ENCODE measurements around the gene CLCNKA.

GRCh38 chr1:16028237-16029002 is 6.6 kb downstream of the CLCNKA start:
- TF ChIP-seq, protein P1, sequence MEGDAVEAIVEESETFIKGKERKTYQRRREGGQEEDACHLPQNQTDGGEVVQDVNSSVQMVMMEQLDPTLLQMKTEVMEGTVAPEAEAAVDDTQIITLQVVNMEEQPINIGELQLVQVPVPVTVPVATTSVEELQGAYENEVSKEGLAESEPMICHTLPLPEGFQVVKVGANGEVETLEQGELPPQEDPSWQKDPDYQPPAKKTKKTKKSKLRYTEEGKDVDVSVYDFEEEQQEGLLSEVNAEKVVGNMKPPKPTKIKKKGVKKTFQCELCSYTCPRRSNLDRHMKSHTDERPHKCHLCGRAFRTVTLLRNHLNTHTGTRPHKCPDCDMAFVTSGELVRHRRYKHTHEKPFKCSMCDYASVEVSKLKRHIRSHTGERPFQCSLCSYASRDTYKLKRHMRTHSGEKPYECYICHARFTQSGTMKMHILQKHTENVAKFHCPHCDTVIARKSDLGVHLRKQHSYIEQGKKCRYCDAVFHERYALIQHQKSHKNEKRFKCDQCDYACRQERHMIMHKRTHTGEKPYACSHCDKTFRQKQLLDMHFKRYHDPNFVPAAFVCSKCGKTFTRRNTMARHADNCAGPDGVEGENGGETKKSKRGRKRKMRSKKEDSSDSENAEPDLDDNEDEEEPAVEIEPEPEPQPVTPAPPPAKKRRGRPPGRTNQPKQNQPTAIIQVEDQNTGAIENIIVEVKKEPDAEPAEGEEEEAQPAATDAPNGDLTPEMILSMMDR (IDR thresholded peaks at IDR 0.05): no peak
- no peak for TF ChIP-seq EZH2phosphoT487 (IDR thresholded peaks at IDR 0.05; ENCODE audit: borderline replicate concordance, low read depth)
- no peak for TF ChIP-seq YY1 (IDR thresholded peaks at IDR 0.05; ENCODE audit: low read depth)
- TF ChIP-seq POLR2AphosphoS5 (IDR thresholded peaks at IDR 0.05; ENCODE audit: low read depth, low read length): no peak
- no peak for TF ChIP-seq EP300 (IDR thresholded peaks at IDR 0.05; ENCODE audit: borderline replicate concordance in 1 of 2, low read depth in 1 of 2, low read length in 1 of 2)
- TF ChIP-seq TAF1 (IDR thresholded peaks at IDR 0.05; ENCODE audit: borderline replicate concordance, low read depth, low read length): no peak
- no peak for TF ChIP-seq REST (IDR thresholded peaks at IDR 0.05; ENCODE audit: low read depth, low read length)
